Germinal center (tissue), 1 donor: ENCODE measurements around the gene HOXC13.

Experiments used
- DNase-seq: peaks from one replicate; pipeline ENCODE4 v3.0.0; 2012; ENCODE audit warnings: mixed read lengths, low spot score

Gene HOXC13

GRCh38 chr12:53938326-53939140 lies at the start of gene HOXC13:
HOXC13 (plus strand) TSS chr12:53938831; CDS start chr12:53938907, 76 bp downstream.
- DNase-seq: peak; percentile 70

DNA sequence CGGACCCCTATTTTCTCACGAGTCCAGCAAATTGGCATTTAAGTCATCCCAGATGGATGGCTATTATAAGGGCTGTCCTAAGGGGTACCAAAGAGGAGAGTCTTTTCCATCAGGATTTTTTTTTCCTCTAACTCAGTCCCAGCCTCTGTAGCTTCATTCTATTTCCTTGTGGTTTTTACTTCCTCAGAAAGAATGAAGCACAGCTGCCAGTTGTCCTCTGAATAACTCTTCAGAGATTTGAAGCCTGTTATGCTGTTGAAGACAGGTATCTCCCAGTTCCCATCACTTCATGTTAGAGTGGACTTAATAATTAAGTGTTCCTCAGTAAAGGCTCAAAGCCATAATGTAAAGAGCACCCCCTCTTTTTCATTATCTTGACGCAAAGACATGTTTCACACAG lies 48.5 kb upstream of the HOXC13 start:
- DNase-seq: no peak

DNA sequence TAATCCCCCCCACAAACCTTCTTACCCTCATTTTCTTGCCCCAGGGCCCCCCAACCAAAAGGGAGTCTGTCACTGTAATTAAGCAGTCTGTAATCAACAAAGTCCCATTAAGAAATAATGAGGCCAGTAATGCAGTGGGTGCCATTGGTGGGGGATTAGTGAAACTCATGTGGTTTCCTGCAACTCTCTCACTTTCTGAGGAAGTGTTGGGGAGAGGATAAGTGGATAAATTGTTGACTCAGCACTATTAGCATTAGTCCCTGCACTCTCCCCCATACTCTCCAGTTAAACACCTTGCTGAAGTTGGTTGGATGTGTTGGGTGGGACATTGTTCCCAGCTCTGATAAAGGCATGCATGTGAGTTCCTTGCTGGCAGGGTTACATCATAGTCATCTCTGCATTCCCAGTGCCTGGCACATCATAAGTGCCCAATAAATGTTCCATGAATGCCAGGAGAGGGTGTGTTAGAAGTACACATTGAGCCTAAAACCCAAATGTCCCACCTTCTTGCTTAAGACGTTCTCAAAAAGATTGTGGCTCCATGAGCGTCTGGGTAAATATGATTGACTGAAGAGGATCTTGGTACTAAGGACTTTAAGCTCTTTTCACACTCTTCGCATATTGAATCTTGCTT lies 45.8 kb upstream of the HOXC13 start:
- DNase-seq: no peak

GRCh38 chr12:53899230-53899629 lies 39.4 kb upstream of the HOXC13 start:
- no peak for DNase-seq

DNA sequence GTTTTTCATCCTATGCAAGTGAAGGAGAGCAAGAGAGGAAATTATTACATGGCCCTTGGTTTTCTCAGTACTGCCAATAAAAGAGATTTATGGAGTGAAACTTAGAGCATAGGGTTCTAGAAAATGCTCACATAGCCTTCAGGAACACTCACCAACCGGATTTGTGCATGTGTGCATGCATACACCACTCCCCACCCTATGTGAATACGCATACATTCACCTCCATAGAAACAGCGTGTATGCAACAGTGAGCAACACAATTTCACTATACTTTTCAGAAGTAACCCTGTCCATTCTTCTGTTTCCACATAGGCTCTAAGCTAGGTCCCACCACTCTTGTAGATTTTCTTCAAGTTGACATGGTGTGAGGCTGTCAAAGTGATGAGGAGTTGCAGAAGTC lies 31.5 kb upstream of the HOXC13 start:
- no peak for DNase-seq

GRCh38 chr12:53916788-53917655 lies 21.6 kb upstream of the HOXC13 start:
- DNase-seq: no peak

DNA sequence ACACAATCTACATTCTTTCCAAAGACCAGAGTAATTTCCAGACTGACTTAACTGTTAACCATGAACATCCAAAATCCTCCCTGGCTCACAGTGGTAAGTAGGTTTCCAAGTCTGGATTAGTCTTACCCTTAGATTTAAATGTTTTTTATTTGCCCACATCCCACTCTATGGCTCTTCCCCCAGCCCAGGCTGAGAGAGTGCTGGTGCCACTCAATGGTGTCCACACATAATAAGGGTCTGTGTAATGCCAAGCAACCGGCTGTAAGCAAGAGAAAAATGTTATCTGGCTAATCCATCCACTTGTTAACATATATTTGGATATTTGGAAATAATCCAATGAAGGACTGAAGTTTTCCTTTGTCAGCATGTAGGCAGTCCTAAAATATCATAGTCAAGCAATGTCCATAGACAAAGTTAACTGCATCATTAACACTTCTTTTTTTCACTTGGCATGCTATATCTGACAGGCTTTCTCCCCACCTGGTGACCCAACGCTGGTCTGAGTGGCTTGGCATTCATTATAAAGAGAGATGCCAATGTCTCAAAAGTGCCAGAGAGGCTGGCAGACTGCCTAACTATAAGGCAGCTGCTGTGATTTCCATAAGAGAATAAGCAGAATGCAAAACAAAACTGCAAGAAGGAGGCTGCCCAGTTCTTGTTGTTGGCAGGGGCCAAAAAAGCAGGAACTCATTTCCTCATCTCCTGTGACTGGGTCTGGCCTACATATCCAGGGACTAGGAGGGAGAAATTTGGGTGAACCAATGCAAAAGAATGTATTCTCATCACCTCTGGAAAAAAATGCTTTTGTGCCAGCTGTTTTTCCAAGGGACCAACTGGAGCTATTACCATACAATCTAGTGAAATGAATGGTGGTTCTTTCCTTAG lies 13.9 kb upstream of the HOXC13 start:
- no peak for DNase-seq

- no peak for DNase-seq
Measured at GRCh38 chr12:53927220-53928029, 11.2 kb upstream of the HOXC13 start.

- no peak for DNase-seq
Measured at GRCh38 chr12:53928054-53928835, 10.4 kb upstream of the HOXC13 start.

DNA sequence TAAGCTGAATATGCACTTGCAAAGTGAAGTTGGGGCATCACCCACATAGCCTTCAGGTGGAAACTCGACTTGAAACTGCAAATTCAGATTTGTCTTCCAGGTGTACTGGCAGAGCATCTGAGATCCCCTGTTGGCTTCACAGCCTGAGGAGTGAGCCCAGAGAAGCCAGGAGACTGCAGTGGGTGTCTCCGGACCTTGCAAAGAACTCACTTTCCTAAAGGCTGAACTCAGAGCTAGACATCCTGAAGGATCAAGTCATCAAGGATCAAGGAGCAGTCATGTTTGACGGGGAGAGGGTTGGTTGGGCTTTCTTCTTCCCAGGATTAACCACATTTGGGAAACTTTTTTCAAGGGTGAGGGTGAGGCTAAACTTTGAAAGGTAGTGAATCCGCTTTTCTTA lies 9.1 kb upstream of the HOXC13 start:
- no peak for DNase-seq

DNA sequence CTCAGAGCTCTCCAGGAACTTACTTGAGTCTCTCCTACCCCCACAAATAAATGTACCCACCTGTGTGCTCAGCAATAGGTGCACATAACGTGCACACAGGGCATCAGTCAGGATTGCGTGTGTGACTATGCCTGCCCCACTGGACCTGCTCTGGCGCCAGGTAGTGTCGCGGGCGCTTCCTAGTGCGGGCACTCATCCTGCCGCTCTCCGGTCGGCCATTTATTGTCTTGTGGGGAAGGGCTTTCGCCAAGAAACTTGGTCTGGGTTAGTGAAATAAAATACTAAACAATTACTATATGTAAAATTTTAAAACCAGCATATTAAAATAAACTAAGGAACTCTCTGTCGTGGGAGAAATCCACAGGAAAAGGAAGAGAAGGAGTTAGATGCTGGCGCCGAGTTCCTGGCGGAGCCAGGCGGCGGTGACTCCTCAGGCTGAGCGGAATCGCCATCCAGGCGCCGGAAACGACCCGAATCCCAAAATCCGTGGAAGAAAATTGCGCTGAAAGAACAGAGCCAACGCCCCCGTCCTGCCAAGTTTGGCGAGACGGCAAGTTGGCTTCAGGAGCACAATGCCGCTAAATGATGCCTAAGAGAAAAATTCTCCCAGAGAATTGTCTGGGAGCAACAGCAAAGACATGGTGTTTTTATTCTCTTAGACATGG lies 7.9 kb upstream of the HOXC13 start:
- DNase-seq: no peak

- DNase-seq: no peak
Measured at GRCh38 chr12:53931844-53932581, 6.6 kb upstream of the HOXC13 start.

DNA sequence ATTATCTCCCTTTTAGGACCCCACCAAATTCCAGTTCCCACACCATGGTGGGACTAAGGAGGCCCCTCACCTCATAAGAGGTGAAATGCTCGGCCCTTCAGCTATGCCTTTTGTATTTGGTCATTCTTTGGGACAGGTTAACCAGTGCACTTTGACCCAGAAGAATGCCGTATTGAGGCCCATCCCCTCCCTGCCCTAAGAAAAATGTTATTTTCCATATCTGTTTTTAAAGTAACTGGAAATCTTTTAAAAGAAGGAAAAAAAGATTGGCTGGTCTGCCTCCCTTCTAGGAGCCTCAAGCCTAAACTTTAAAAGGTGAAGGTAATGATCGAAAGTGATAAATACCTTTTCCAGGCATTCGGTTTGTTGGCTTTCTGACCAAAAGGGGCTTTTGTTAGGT lies 5.7 kb upstream of the HOXC13 start:
- DNase-seq: no peak

GRCh38 chr12:53935383-53936341 lies 3.0 kb upstream of the HOXC13 start:
- DNase-seq: no peak

- DNase-seq: no peak
Measured at GRCh38 chr12:53937099-53937498, 1.5 kb upstream of the HOXC13 start.

DNA sequence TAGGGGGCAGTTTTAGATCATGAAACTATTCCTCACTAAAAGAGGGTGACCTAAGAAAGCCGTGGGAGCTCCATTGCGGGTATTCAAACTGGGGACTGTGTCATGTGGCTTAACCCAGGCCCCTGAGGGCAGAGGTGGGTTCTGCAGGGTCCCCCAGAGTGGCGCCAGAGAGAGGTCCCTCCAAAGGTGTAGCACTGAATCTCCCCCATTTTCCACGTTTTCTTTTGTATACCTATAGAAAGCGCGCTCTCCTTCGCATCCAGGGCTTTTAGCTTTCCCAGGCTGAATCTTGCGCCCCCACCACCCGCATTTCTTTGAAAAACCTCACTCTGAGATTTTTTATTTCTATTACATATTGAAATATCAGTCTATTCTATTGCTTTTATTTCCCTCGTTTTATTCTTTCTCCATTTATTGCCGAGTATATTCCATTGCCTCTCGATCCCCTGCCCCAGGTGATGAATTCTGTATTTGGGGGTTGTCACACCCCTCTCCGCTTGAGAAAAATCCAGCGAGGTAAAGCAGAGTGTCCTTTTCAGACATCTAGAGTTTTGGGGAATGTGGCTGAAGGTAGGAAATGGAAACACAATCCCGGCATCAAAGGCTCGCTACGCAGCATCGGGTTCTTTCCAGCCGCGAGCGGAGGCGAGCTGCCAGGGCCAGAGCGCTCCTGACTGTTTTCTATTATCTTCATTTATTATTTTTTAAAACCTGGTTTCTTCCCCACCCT lies 870 bp upstream of the HOXC13 start:
- DNase-seq: no peak
